GM19043 (cell line): ENCODE measurements around the gene OR7G1.
"Not testable (repeated sequence)": the region's sequence is repeated elsewhere in the genome, so short reads cannot be mapped to it uniquely, and the experiment has no call there.

ENCODE experiments used
- ATAC-seq: cut with Tn5 transposase; IDR thresholded peaks from one replicate; pipeline ENCODE4 v1.9.1; 2021; ENCODE audit warnings: low read depth; ENCODE audit not compliant: unreplicated experiment

OR7G1 gene

GRCh38 chr19:9086761-9087160 lies 28.8 kb downstream of the OR7G1 start, which contains the start of gene OR1M1:
TSS of gene OR1M1 (plus strand) at chr19:9087061. CDS start at chr19:9093245, 6,184 bp downstream.
- ATAC-seq, result no peak

- no peak for ATAC-seq
These were observed 36.9 kb downstream of the OR7G1 start for GRCh38 chr19:9078651-9079050.

- ATAC-seq, result no peak
These were observed 38.7 kb downstream of the OR7G1 start for GRCh38 chr19:9076901-9077300.

GRCh38 chr19:9075064-9075949 lies 40.3 kb downstream of the OR7G1 start:
- no peak for ATAC-seq

GRCh38 chr19:9073806-9074205 lies 41.8 kb downstream of the OR7G1 start:
- ATAC-seq, result no peak

- not testable (repeated sequence) for ATAC-seq
These were observed 43.8 kb downstream of the OR7G1 start for GRCh38 chr19:9071720-9072119.

- no peak for ATAC-seq
These were observed 45.5 kb downstream of the OR7G1 start for GRCh38 chr19:9070066-9070465.

GRCh38 chr19:9065457-9066014 lies 50.0 kb downstream of the OR7G1 start:
- no peak for ATAC-seq
